Suppressor macrophage treated with lipopolysaccharide for 4 hours (primary cell): ENCODE results near the gene SMR3A.

Source experiments
- DNase-seq: peaks from one replicate; pipeline ENCODE4 v3.0.0-alpha.2; 2020

SMR3A gene

DNA sequence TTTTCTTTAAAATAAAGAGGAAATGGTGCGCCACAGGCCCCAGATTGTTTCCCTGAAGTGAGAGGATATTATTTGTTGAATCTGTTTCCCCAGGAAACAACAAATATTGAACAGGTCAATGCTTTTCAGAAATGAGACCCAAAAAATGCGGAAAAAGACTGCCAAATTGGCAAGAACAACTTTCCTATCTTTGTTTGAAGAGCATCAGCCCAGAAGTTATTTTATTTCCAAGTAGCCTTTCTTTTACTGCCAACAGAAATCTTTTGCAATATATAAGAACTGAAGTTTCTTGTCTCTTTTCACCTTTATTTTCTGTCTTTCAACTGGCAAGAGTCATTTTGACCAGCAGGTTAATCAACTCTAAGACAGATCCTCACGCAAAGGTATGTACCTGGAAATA, at the start of gene SMR3A:
SMR3A (plus strand) TSS at position 301 of the 400 bp plus-strand sequence. CDS start 1,356 bp downstream, outside the sequence.
- DNase-seq: no peak

DNA sequence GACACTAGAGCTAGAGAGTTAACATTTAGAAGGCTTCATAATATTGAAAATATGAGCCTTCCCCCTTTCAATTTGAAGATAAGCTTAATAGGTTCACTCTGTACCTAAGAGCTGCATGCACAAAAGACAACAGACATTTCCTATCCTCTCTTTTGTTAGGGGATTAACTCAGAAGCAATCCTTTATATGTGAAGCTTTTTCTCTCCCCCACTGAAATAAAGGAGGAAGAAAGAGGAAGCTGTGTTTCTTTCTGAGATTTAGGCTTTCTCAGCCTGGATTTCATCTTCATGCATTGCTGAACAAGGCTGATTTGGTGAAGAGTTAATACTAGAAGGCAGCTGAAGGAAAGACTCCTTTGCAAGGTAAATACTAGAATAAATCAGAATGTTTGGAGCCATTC, 46.8 kb upstream of the SMR3A start:
- no peak for DNase-seq

DNA sequence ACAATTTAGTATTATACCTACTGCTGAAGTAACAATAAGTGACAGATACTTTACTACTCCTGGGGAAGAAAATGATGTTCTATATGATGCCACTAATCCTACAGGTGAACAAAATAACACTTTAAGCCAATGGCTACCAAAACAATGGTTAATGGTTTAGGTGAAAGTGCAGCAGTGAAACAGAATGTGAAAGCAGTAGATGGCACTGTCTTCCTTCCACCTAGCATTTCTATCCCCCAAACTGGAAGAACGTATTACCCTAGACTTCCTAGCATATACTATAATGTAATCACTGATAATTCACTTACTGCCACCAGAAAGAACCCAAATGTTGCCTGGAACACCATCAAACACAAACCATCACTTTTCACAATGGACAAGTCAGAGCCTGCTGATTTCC, 44.6 kb upstream of the SMR3A start:
- DNase-seq: no peak

DNA sequence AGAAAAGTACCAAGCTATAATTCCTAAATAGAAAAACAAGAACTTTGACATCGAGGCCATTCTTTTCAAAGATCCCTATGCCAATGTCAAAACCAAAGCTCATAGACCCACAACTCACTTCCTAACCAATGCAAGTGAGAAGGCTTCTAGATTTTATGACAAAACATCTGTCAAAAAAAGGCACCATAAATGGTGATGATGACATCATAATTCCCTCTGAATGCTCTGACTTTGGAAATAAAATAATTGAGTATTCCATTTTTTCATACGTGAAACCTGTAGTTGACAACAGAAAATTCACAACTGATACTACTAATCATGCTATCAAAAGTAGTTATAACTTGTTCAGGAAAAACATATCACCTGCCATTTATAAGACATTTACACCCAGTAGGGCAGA, 34.5 kb upstream of the SMR3A start:
- no peak for DNase-seq

DNA sequence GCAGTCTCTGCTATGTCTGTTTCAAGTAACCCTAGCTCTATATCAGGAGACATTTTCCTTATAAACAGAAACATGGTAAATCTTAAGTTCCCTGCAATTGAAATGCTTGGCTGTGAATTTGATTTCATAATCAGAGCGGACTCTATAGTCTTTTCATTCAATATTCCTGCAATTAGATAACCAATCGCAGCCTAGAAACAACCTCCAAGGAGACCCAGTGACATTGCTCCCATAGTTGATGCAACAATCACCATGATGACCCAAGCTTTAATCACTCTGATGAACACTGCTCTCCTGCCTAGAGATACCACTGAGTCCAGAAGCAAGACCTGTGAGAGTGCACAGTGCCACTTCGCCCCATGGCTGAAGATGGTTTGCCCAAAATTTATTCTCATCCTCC, 25.9 kb upstream of the SMR3A start, which contains the start of gene CABS1:
CABS1 (plus strand) TSS at position 301 of the 400 bp plus-strand sequence; CDS start at position 360, 59 bp downstream.
- no peak for DNase-seq

DNA sequence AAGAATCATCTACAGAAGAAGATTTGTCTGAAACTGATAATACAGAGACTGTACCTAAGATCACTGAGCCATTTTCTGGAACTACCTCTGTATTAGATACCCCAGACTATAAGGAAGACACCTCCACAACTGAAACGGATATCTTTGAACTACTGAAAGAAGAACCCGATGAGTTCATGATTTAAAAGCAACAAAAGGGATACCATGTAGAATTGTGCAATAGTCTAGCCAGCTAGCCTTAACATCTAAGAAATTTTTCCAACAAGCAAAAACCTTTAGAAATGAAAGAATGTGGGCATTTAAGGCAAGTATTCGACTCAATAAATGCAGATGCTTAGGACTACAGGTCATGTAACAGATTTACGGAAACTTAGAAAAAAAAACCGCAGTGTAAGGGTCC, 24.5 kb upstream of the SMR3A start:
- no peak for DNase-seq

DNA sequence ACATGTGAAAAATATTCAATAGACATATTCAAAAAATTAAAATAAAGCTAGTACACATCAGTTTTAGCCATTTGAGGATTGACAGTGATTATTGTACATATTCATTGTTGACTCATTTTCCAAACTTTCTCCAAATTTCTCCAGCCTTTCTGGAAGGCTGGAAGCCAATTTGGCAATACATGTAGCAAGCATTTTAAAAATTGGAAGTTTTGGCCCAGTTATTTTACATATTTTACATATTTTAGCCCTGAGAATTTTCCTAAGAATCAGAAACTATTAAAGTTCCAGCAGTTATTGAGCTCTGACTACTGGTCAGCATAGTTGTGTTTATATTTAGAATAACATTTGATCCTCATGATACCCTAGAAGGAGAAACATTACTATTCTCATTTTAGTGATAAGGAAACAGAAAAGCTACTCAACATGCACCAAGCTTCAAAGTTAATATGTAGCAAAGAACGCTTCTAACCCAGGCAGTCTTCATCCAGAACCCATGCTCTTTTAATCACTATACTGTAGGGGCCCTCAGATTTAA, 22.6 kb upstream of the SMR3A start:
- DNase-seq: no peak

DNA sequence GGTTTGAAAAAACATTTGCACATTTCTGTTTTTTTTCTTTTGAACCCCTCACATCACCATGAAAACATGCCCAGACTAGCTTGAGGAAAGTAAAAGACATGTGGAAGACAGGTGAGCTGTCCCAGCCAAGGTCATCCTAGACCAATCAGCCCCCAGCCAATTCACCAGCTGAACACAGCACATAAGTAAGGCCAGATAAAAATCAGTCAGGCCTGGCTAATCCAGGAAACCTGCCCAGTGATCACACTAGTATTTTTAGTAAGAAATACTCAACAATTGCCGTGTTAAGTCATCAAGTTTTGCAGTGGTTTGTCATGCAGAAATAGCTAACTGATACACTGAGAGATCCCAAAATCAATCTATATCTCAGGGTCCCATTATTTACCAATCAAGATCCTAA, 4.4 kb upstream of the SMR3A start:
- DNase-seq: no peak

DNA sequence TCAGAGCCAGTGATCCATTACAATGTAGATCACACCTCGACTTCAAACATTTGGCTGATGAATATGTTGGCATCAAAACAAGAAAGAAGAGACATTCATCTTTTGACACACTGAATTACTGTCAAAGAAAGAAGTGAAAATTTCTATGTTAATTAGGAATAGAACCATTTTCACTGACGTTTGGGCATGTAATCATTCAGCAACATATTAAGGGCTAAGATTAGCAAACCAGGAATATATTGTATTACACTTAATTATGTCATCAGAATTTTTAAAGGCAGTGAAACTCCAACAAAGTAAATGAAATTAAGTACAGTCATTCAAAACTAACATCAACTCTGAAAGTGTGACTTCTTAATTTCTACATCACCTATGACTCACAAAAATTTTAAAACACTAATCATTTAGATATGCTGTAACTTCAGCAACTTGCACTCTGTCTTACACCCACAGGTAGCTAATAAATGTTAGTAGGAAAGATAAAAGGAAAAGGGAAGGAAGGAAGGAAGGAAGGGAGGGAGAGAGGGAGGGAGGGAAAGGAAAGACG, 1.4 kb upstream of the SMR3A start:
- no peak for DNase-seq

DNA sequence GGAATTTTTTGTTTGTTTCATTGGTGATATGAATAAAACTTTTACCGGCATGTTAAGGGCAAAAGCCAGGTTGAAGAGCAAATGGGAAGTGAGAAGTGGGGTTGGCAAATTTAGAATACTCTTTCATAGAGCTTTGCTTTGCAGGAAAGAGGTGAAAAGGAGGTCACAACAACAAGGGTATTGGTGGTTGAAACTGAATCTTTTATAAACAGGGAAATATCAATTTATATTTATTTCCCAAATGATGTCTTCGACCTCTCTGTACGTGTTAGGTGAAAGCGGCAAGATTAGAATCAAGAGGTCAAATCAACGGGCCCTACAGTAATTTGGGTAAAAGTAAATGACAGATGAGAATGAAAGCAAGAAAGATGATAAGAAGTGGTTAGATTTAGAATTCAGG, 3.4 kb downstream of the SMR3A start:
- DNase-seq: no peak

DNA sequence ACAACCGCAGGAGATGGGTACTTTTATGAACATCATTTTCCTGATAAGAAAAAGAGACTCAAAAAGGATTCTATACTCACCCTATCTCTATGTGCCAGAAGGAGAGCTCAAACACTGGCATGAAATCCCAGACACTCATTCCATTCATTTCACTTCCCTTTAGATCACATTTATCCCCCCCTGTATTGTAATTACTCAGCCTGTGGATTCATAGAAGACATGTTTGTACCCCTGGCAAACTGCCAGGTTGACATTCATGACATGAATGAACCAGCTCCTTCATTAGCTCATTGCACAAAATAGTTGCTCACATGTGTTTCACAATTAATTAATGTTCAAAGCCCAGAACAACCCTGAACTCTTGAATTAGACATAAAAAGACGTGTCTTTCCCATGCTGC, 4.9 kb downstream of the SMR3A start:
- DNase-seq: no peak

DNA sequence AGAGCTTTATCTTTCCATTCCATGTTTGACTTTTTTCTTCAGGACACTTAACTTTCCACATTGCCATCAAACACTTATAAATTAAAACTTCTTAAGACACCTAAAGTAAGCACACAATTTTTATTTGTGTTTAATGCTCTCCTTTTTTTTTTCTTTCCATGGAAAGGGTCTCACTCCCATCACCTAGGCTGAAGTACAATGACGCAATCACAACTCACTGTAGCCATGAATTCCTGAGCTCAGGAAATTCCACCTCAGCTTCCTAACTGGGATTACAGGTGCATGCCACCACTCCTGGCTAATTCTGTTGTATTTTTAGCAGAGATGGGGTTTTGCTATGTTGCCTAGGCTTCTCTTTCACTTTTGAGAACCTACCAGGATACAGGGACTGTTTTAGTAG, 7.3 kb downstream of the SMR3A start:
- no peak for DNase-seq

DNA sequence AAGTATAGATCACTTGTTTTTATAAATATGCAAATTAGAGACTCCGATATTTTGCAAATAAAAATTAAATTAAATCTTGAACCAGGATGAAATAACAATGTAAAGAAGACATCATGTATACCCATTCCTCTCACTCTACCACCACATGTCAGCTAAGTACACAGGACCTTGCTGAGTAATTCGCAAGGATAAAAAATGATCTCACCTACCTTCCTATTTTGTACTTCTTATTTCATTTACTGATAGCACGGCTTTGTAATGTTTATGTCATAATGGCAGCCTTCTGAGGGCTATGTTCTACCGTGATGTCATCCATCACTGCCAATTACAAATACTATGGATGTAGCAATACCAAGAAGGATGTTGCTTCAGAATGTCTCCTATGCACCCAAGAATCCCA, 11.4 kb downstream of the SMR3A start:
- DNase-seq: no peak

DNA sequence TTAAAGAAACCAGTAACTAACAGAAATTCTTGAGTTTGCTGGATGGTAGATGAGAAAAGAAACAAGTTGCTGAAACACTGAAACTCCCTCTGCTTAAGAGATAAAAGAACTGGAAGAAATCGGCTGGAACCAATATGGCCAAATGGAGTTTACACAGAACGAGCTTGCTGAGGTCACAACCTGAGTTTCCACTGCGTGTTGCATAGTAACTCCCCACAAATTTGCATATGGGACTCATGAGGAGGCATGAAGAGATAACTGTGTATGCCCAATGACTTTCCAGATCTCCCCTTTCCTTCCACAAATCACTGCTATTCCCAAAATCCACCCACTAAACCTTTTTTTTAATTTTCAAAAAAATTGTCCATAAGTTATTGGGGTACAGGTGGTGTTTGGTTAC, 12.2 kb downstream of the SMR3A start:
- DNase-seq: no peak

DNA sequence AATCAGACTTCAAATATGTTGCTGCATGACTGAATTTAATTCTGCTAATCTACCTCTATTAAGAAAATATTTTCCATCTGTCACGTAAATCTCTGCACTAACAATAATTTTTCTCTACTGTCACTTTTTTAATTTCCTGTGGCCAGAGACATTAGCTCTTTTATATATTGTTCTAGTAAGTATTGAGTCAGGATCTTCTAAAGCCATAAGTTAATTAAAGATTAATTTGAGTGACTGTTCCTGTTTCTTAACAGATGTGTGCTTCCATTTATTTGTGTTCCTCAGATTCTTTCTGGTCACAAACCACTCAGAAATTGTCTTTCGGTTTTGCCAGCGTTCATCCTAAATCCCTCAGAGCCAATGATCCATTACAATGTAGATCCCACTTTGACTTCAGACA, 20.0 kb downstream of the SMR3A start:
- DNase-seq: no peak

DNA sequence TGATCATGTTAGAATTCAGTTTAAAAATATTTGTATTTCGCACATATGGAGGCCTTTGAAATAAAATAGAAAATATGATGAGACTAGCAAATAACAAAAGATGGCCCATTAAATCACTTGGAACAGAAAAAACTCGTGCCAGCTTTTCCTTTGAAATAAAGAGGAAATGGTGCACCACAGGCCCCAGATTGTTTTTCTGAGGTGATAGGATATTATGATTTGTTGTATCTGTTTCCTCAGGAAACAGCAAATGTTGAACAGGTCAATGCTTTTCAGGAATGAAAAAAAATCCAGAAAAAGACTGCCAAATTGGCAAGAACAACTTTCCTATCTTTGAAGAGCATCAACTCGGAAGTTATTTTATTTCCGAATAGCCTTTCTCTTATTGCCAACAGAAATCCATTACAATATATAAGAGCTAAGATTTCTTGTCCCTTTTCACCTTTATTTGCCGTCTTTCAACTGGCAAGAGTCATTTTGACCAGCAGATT, 22.2 kb downstream of the SMR3A start, which contains the start of gene SMR3B:
SMR3B (plus strand) TSS at position 441 of the 491 bp plus-strand sequence. CDS start 1,380 bp downstream, outside the sequence.
- no peak for DNase-seq

DNA sequence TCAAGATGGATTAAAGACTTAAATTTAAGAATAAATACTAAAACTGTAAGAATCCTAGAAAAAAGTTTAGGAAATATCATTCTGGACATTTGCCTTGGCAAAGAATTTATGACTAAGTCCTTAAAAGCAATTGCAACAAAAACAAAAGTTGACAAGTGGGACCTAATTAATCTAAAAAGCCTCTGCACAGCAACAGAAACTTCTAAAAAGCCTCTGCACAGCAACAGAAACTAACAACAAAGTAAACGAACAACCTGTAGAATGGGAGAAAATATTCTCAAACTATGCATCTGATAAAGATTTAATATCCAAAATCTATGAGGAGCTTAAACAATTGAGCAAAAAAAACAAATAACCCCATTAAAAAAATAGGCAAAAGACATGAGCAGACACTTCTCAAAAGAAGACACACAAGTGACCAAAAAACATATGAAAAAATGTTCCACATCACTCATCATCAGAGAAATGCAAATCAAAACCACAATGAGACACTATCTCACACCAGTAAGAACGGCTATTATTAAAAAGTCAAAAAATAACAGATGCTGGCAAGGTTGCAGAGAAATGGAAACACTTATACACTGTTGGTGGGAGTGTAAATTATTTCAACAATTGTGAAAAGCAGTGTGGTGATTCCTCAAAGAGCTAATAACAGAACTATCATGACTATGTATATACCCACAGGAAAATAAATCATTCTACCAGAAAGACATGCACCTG, 31.7 kb downstream of the SMR3A start:
- no peak for DNase-seq

DNA sequence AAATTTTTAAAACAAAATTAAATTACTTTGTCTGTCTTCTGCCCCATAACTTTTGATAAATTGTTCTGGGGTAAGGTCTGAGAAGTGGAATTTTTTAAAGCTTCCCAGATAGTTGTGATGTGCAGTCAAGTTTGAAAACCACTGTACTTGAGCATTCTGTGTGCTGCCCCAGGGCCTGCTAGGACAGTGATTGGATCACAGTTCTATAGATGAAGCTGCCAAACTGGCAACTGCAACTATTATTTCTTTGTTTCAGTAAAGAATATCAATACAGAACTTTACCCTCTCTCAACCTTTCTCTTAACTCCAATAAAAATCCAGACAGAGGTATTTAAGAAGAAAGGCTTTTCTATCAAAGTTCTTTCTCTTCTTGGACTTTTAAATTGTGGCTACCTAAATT, 37.0 kb downstream of the SMR3A start, which contains the start of gene OPRPN:
OPRPN (plus strand) TSS at position 361 of the 400 bp plus-strand sequence. CDS start 1,346 bp downstream, outside the sequence.
- DNase-seq: no peak

DNA sequence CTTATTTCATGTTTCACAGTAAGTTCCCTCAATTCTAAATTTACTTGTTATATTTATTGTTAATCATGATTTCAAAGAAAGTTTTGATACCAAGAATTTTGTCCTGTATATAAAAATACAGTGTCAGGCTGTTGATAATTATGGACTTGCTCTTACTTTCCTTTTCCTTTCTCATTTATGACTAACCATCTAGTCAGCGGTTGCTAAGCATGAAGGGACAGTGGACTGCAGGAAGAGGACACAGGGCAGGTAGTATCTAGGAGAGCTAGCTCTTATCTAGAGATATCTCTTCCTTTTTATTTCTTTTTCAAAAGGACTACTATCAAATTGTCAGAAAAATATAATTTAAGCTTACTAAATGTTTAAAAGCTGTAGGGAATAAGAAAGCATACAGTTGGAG, 38.8 kb downstream of the SMR3A start:
- DNase-seq: no peak

DNA sequence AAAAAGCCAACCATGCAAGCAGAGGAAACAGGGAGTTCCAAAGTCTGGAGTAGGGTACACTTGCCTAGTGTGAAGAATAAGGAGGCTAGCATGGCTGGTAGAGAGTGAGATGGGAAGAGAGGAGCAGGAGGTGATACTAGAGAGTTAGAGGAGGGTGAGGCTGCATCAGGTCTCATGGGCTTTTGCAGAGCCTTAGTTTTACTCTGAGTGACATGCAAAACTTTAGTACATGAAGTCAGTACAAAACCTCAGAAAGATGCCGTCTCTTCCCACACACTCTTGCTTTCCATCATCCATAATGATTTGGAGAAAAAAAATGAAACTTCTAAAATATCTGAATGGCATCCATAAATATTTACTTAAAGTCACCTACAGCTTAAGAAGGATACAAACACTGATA, 42.2 kb downstream of the SMR3A start:
- no peak for DNase-seq

DNA sequence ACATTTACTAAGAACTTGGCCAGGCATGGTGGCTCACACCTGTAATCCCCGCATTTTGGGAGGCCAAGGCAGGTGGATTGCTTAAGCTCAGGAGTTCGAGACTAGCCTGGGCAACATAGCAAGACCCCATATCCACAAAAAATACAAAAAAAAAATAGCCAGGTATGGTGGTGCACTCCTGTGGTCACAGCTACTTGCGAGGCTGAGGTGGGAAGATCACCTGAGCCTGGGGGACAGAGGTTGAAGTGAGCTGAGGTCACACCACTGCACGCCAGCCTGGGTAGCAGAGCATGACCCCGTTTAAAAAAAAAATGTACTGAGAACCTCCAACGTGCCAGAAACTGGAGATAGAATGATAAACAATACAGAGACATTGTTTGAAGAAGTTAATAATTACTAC, 45.2 kb downstream of the SMR3A start:
- no peak for DNase-seq
